Stomach (tissue), 4 donors: Measurements from ENCODE around the gene AFF1.

Source experiments
- POLR2A ChIP-seq, 4 donors: fragments of 450-650 bp; IDR thresholded peaks; one replicate each; pipeline ENCODE4 v1.6.1; 2016; ENCODE audit warnings: antibody characterized with exemption in 4 of 4, control low read depth in 2 of 4, mild to moderate bottlenecking in 1 of 4, moderate library complexity in 1 of 4
- POLR2AphosphoS5 ChIP-seq, 3 donors: sonication (generic); formaldehyde crosslinking; IDR thresholded peaks; one replicate each; pipeline ENCODE4 v1.6.1; 2016; ENCODE audit warnings: antibody characterized with exemption in 3 of 3

DNA sequence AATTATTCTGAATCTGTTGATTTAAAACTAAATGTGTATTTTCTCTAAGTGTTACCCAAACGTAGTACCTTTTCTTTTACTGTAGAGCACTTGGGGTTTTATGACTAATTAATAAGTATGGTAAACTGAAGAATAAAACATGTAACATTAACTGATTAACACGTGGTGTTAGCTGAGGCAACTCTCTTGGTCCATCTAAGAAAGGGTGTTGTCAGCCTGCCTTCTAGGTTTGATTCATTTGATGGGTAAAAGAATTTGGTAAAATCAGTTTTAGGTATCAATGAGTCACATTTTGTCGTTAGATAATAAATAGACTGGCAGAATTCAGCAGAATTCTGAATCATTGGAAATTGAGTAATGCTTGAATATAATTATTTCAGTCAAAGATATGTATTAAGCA, 99.7 kb downstream of the AFF1 start:
- TF ChIP-seq POLR2AphosphoS5 (IDR thresholded peaks at IDR 0.05) (no peak), POLR2A (IDR thresholded peaks at IDR 0.05) (no peak)
